ENCODE results near the gene CEP85L. TPM values are rescaled to one million over a fixed set of nuclear protein-coding genes. Genes with fewer than 3 reads are reported as not detected.

Gene CEP85L
- total RNA-seq, 2 experiments from 2014 or later = 32.9 to 39.6 TPM

GRCh38 chr6:118597636-118598035 lies 53.8 kb downstream of the CEP85L start:
- H3K4me3 Mint-ChIP-seq = no peak overlapping the region
- H3K27ac Mint-ChIP-seq = no peak overlapping the region
- H3K27me3 Mint-ChIP-seq = no peaks in the 10 kb centered on the region
- H3K9me3 Mint-ChIP-seq (ENCODE audit: low read depth) = peaks cover 8% of the 10 kb centered on the region
- DNase-seq = no peak
- ATAC-seq = no peak
- H3K36me3 Mint-ChIP-seq = peaks cover 48% of the 10 kb centered on the region
- CTCF ChIA-PET = interaction anchor here (1.7 kb wide), 1 partner anchor 18 kb away, joined by 9 read pairs; no protein-coding TSS in a partner anchor
- no peaks in the 10 kb centered on the region for H3K4me1 Mint-ChIP-seq

- Mint-ChIP-seq H3K27ac (no peak overlapping the region), H3K9me3 (ENCODE audit: low read depth) (peaks cover 8% of the 10 kb centered on the region), H3K4me3 (no peak overlapping the region), H3K27me3 (no peaks in the 10 kb centered on the region), H3K4me1 (no peaks in the 10 kb centered on the region), H3K36me3 (peaks cover 40% of the 10 kb centered on the region)
- CTCF ChIA-PET = interaction anchor here (1.7 kb wide), 1 partner anchor 17 kb away, joined by 9 read pairs; no protein-coding TSS in a partner anchor
- ATAC-seq (no peak), DNase-seq (no peak)
Observed at GRCh38 chr6:118596774-118597320, 54.5 kb downstream of the CEP85L start.

- ATAC-seq (no peak), DNase-seq (no peak)
- H3K27me3 Mint-ChIP-seq = no peaks in the 10 kb centered on the region
- H3K4me1 Mint-ChIP-seq = no peaks in the 10 kb centered on the region
- CTCF ChIA-PET = interaction anchor here (0.9 kb wide), 1 partner anchor 9 kb away, joined by 3 read pairs; no protein-coding TSS in a partner anchor
- H3K4me3 Mint-ChIP-seq = no peak overlapping the region
- peaks cover 8% of the 10 kb centered on the region for H3K9me3 Mint-ChIP-seq (ENCODE audit: low read depth)
- H3K36me3 Mint-ChIP-seq = peaks cover 45% of the 10 kb centered on the region
- H3K27ac Mint-ChIP-seq = no peak overlapping the region
Observed at GRCh38 chr6:118594877-118595276, 56.5 kb downstream of the CEP85L start.

GRCh38 chr6:118591897-118592296 lies 59.5 kb downstream of the CEP85L start:
- DNase-seq (no peak), ATAC-seq (no peak)
- Mint-ChIP-seq H3K4me1 (no peaks in the 10 kb centered on the region), H3K27ac (no peak overlapping the region), H3K27me3 (no peaks in the 10 kb centered on the region), H3K9me3 (ENCODE audit: low read depth) (peaks cover 4% of the 10 kb centered on the region), H3K36me3 (peaks cover 28% of the 10 kb centered on the region), H3K4me3 (no peak overlapping the region)
- CTCF ChIA-PET = no interaction called here

- DNase-seq (no peak), ATAC-seq (no peak)
- no peaks in the 10 kb centered on the region for H3K27me3 Mint-ChIP-seq
- H3K9me3 Mint-ChIP-seq (ENCODE audit: low read depth) = peaks cover 4% of the 10 kb centered on the region
- H3K36me3 Mint-ChIP-seq = peaks cover 19% of the 10 kb centered on the region
- H3K27ac Mint-ChIP-seq = no peak overlapping the region
- H3K4me1 Mint-ChIP-seq = no peaks in the 10 kb centered on the region
- no peak overlapping the region for H3K4me3 Mint-ChIP-seq
- CTCF ChIA-PET = no interaction called here
Observed at GRCh38 chr6:118589649-118590365, 61.6 kb downstream of the CEP85L start.

GRCh38 chr6:118589186-118589585 lies 62.2 kb downstream of the CEP85L start:
- ATAC-seq (no peak), DNase-seq (no peak)
- Mint-ChIP-seq H3K4me1 (no peaks in the 10 kb centered on the region), H3K27ac (no peak overlapping the region), H3K4me3 (no peak overlapping the region), H3K9me3 (ENCODE audit: low read depth) (peaks cover 4% of the 10 kb centered on the region), H3K36me3 (peaks cover 18% of the 10 kb centered on the region), H3K27me3 (no peaks in the 10 kb centered on the region)
- CTCF ChIA-PET = no interaction called here

GRCh38 chr6:118588626-118589025 lies 62.8 kb downstream of the CEP85L start:
- ATAC-seq (no peak), DNase-seq (no peak)
- Mint-ChIP-seq H3K4me1 (no peaks in the 10 kb centered on the region), H3K36me3 (peaks cover 13% of the 10 kb centered on the region), H3K9me3 (ENCODE audit: low read depth) (no peaks in the 10 kb centered on the region), H3K27me3 (no peaks in the 10 kb centered on the region), H3K4me3 (no peak overlapping the region), H3K27ac (no peak overlapping the region)
- CTCF ChIA-PET = no interaction called here

GRCh38 chr6:118586746-118587485 lies 64.5 kb downstream of the CEP85L start:
- CTCF ChIA-PET = no interaction called here
- no peak overlapping the region for H3K27ac Mint-ChIP-seq

GRCh38 chr6:118584911-118585310 lies 66.5 kb downstream of the CEP85L start:
- DNase-seq = no peak
- H3K27me3 Mint-ChIP-seq = no peaks in the 10 kb centered on the region
- H3K9me3 Mint-ChIP-seq (ENCODE audit: low read depth) = peaks cover 6% of the 10 kb centered on the region
- no peak overlapping the region for H3K27ac Mint-ChIP-seq
- H3K4me1 Mint-ChIP-seq = peaks cover 2% of the 10 kb centered on the region
- peaks cover 28% of the 10 kb centered on the region for H3K36me3 Mint-ChIP-seq
- ATAC-seq = no peak
- H3K4me3 Mint-ChIP-seq = no peak overlapping the region
- CTCF ChIA-PET = interaction anchor here (1.7 to 1.8 kb wide), 2 partner anchors 10 to 19 kb away, joined by 3 to 5 read pairs; no protein-coding TSS in a partner anchor

More at GRCh38 chr6:118586746-118587485, 64.5 kb downstream of the CEP85L start:
- no peaks in the 10 kb centered on the region for H3K4me1 Mint-ChIP-seq
- ATAC-seq (no peak), DNase-seq (no peak)
- H3K36me3 Mint-ChIP-seq = peaks cover 17% of the 10 kb centered on the region
- no peaks in the 10 kb centered on the region for H3K9me3 Mint-ChIP-seq (ENCODE audit: low read depth)
- no peak overlapping the region for H3K4me3 Mint-ChIP-seq
- H3K27me3 Mint-ChIP-seq = no peaks in the 10 kb centered on the region

GRCh38 chr6:118581489-118581959 lies 69.9 kb downstream of the CEP85L start:
- H3K27ac Mint-ChIP-seq = no peak overlapping the region
- H3K4me1 Mint-ChIP-seq = peaks cover 2% of the 10 kb centered on the region
- no peak overlapping the region for H3K4me3 Mint-ChIP-seq
- peaks cover 57% of the 10 kb centered on the region for H3K36me3 Mint-ChIP-seq
- H3K27me3 Mint-ChIP-seq = no peaks in the 10 kb centered on the region
- peaks cover 20% of the 10 kb centered on the region for H3K9me3 Mint-ChIP-seq (ENCODE audit: low read depth)
- DNase-seq = no peak
- ATAC-seq = no peak
- CTCF ChIA-PET = interaction anchor here (0.6 to 2.1 kb wide), 5 partner anchors 16 to 297 kb away, joined by 3 to 8 read pairs (median 4); no protein-coding TSS in a partner anchor

- H3K9me3 Mint-ChIP-seq (ENCODE audit: low read depth) = peaks cover 27% of the 10 kb centered on the region
- peaks cover 63% of the 10 kb centered on the region for H3K36me3 Mint-ChIP-seq
- H3K27me3 Mint-ChIP-seq = no peaks in the 10 kb centered on the region
- no peak overlapping the region for H3K4me3 Mint-ChIP-seq
- DNase-seq = no peak
- peaks cover 2% of the 10 kb centered on the region for H3K4me1 Mint-ChIP-seq
- ATAC-seq = peak; percentile 61
- no peak overlapping the region for H3K27ac Mint-ChIP-seq
- CTCF ChIA-PET = interaction anchor here (0.6 to 2.3 kb wide), 8 partner anchors 16 to 296 kb away, joined by 3 to 9 read pairs (median 4); no protein-coding TSS in a partner anchor
Observed at GRCh38 chr6:118580585-118581419, 70.6 kb downstream of the CEP85L start.

- peaks cover 2% of the 10 kb centered on the region for H3K4me1 Mint-ChIP-seq
- H3K36me3 Mint-ChIP-seq = peaks cover 74% of the 10 kb centered on the region
- no peaks in the 10 kb centered on the region for H3K27me3 Mint-ChIP-seq
- peaks cover 30% of the 10 kb centered on the region for H3K9me3 Mint-ChIP-seq (ENCODE audit: low read depth)
- H3K27ac Mint-ChIP-seq = no peak overlapping the region
- DNase-seq (no peak), ATAC-seq (no peak)
- CTCF ChIA-PET = interaction anchor here (0.8 to 2.3 kb wide), 5 partner anchors 15 to 295 kb away, joined by 3 to 9 read pairs (median 8); no protein-coding TSS in a partner anchor
- no peak overlapping the region for H3K4me3 Mint-ChIP-seq
Observed at GRCh38 chr6:118579786-118580185, 71.6 kb downstream of the CEP85L start.

Data from activated CD8-positive, alpha-beta memory T cell treated with anti-CD3 and anti-CD28 coated beads, Interleukin-2, amount 10 ng/mL, durations not matched to agents 7 days and 5 days (primary cell).